GM19468 (cell line): ENCODE results near the gene STK11.
"Not testable (repeated sequence)": the region's sequence is repeated elsewhere in the genome, so short reads cannot be mapped to it uniquely, and the experiment has no call there.

Source experiments
- ATAC-seq: cut with Tn5 transposase; IDR thresholded peaks from one replicate; pipeline ENCODE4 v1.9.1; 2021; ENCODE audit warnings: mild to moderate bottlenecking, moderate library complexity, moderate number of reproducible peaks; ENCODE audit not compliant: unreplicated experiment; ENCODE audit errors: extremely low read depth

STK11 gene

GRCh38 chr19:1168572-1169410 lies 36.8 kb upstream of the STK11 start:
- ATAC-seq = no peak

- no peak for ATAC-seq
Measured at GRCh38 chr19:1169411-1169791, 36.2 kb upstream of the STK11 start.

GRCh38 chr19:1169921-1170885 lies 35.4 kb upstream of the STK11 start:
- no peak for ATAC-seq

- ATAC-seq = no peak
Measured at GRCh38 chr19:1170938-1171754, 34.4 kb upstream of the STK11 start.

- ATAC-seq = no peak
Measured at GRCh38 chr19:1171755-1172352, 33.7 kb upstream of the STK11 start.

- no peak for ATAC-seq
Measured at GRCh38 chr19:1172353-1173158, 33.0 kb upstream of the STK11 start.

GRCh38 chr19:1173159-1173844 lies 32.3 kb upstream of the STK11 start:
- no peak for ATAC-seq

GRCh38 chr19:1173845-1174809 lies 31.5 kb upstream of the STK11 start, which contains the start of gene SBNO2:
TSS of gene SBNO2 (minus strand) at chr19:1174268. CDS start at chr19:1154276, 19,992 bp downstream.
- no peak for ATAC-seq

- ATAC-seq = no peak
Measured at GRCh38 chr19:1177322-1178114, 28.1 kb upstream of the STK11 start.

- no peak for ATAC-seq
Measured at GRCh38 chr19:1181606-1182005, 24.0 kb upstream of the STK11 start.

- no peak for ATAC-seq
Measured at GRCh38 chr19:1182068-1182467, 23.5 kb upstream of the STK11 start.

GRCh38 chr19:1182727-1183126 lies 22.9 kb upstream of the STK11 start:
- no peak for ATAC-seq

- no peak for ATAC-seq
Measured at GRCh38 chr19:1183543-1184172, 21.9 kb upstream of the STK11 start.

- no peak for ATAC-seq
Measured at GRCh38 chr19:1189419-1189818, 16.2 kb upstream of the STK11 start.

GRCh38 chr19:1199531-1199930 lies 6.0 kb upstream of the STK11 start:
- no peak for ATAC-seq

GRCh38 chr19:1200614-1201013 lies 5.0 kb upstream of the STK11 start:
- not testable (repeated sequence) for ATAC-seq
